Endothelial cell of umbilical vein (primary cell): ENCODE measurements around the gene BANK1. TPM values are rescaled to one million over a fixed set of nuclear protein-coding genes. Genes with fewer than 3 reads are reported as not detected.

Experiments used
- BruUV-seq: library from RNA; stranded (reverse); fragments of 400-500 nt; replicated peaks from 2 replicates; lab custom pipeline; 2021; lab: Mats Ljungman, UMichigan
- CTCF ChIA-PET: fragments of 300-600, 350-600 bp; sonication (Branson Sonifier 250); formaldehyde crosslinking; loops from one replicate; lab custom pipeline; 2021; ENCODE audit warnings: antibody characterized with exemption, inconsistent platforms; lab: Charles Lee
- POLR2A ChIA-PET: fragments of 300-600, 350-600 bp; sonication (Branson Sonifier 250); formaldehyde crosslinking; loops from one replicate; lab custom pipeline; 2021; ENCODE audit warnings: antibody characterized with exemption, inconsistent platforms; lab: Charles Lee
- DNase-seq: peaks from one replicate; pipeline ENCODE4 v3.0.0-alpha.2; 2011; ENCODE audit warnings: low read depth, low spot score
- FAIRE-seq: peaks from 2 replicates; lab custom pipeline; 2011; peaks lifted over from hg19 to GRCh38; lab: Jason Lieb, UNC
- H2AFZ ChIP-seq: 2 replicates; pipeline ENCODE4 v1.6.0; 2012; ENCODE audit warnings: low read depth, low read length, control low read depth, inconsistent platforms
- H3K27ac ChIP-seq: 2 replicates; pipeline ENCODE4 v1.5.1; 2011; ENCODE audit warnings: low read depth, mild to moderate bottlenecking, control low read depth, low read length, moderate library complexity; ENCODE audit not compliant: insufficient read depth
- H3K27me3 ChIP-seq, 2 experiments: 2 replicates each; pipeline versions ENCODE4 v1.6.0 to v1.6.1; 2011; ENCODE audit warnings: low read length in 2 of 2, mixed read lengths in 1 of 2; ENCODE audit not compliant: control insufficient read depth in 2 of 2, insufficient read depth in 2 of 2
- H3K36me3 ChIP-seq, 2 experiments: 2 replicates in 1 of 2; 3 replicates in 1 of 2; pipeline ENCODE4 v1.5.1; 2011; ENCODE audit warnings: low read length in 2 of 2, mild to moderate bottlenecking in 1 of 2, moderate library complexity in 1 of 2; ENCODE audit not compliant: control insufficient read depth in 2 of 2, insufficient read depth in 2 of 2; ENCODE audit errors: extremely low read depth in 1 of 2
- H3K4me1 ChIP-seq: 3 replicates; pipeline ENCODE4 v1.5.1; 2011; ENCODE audit warnings: mild to moderate bottlenecking, low read length; ENCODE audit not compliant: control insufficient read depth, insufficient read depth; ENCODE audit errors: extremely low read depth
- H3K4me2 ChIP-seq: 2 replicates; pipeline ENCODE4 v1.6.1; 2011; ENCODE audit warnings: low read length, control low read depth, mixed read lengths; ENCODE audit not compliant: insufficient read depth
- H3K4me3 ChIP-seq, 3 experiments: fragments of 200-600 bp in 1 of 3; sonication (generic), shearing (Covaris generic) in 1 of 3; replicated peaks in 1 of 3; 2 replicates each; pipeline ENCODE4 v1.5.1; 2011 to 2016; ENCODE audit warnings: control low read depth in 3 of 3, low read length in 3 of 3, mild to moderate bottlenecking in 2 of 3, inconsistent platforms in 1 of 3, low read depth in 1 of 3, moderate library complexity in 1 of 3; ENCODE audit not compliant: insufficient read depth in 1 of 3
- H3K79me2 ChIP-seq: 2 replicates; pipeline ENCODE4 v1.6.0; 2012; ENCODE audit warnings: low read length, inconsistent platforms; ENCODE audit not compliant: control insufficient read depth, insufficient read depth
- H3K9ac ChIP-seq: replicated peaks from 2 replicates; pipeline ENCODE3; 2011; ENCODE audit warnings: low read length, control low read depth; ENCODE audit not compliant: insufficient read depth; ENCODE audit errors: extremely low read depth
- H3K9me1 ChIP-seq: replicated peaks from 3 replicates; pipeline ENCODE4 v1.6.0; 2011; ENCODE audit warnings: mild to moderate bottlenecking, low read length; ENCODE audit not compliant: control insufficient read depth, insufficient read depth; ENCODE audit errors: extremely low read depth
- H3K9me3 ChIP-seq: replicated peaks from 2 replicates; pipeline ENCODE4 v1.5.1; 2012; ENCODE audit warnings: low read length, inconsistent platforms; ENCODE audit not compliant: control insufficient read depth, insufficient read depth
- H4K20me1 ChIP-seq: replicated peaks from 2 replicates; pipeline ENCODE3; 2011; ENCODE audit warnings: mild to moderate bottlenecking, low read length; ENCODE audit not compliant: control insufficient read depth, insufficient read depth; ENCODE audit errors: extremely low read depth
- CTCF ChIP-seq, 2 donors: IDR thresholded peaks; 1 replicate in 1 of 2; 2 replicates in 1 of 2; pipeline ENCODE4 v1.5.1; 2011; ENCODE audit warnings: low read length in 2 of 2, mild to moderate bottlenecking in 2 of 2, moderate library complexity in 2 of 2, control low read depth in 1 of 2, inconsistent platforms in 1 of 2, low read depth in 1 of 2; ENCODE audit not compliant: insufficient read depth in 1 of 2; ENCODE audit errors: extremely low read depth in 1 of 2
- EZH2 ChIP-seq: IDR thresholded peaks from 2 replicates; pipeline ENCODE4 v1.6.1; 2012; ENCODE audit warnings: borderline replicate concordance, low read depth, mild to moderate bottlenecking, moderate library complexity, low read length, inconsistent platforms; ENCODE audit not compliant: severe bottlenecking
- FOS ChIP-seq: IDR thresholded peaks from 2 replicates; pipeline ENCODE4 v1.6.1; 2011; ENCODE audit warnings: mild to moderate bottlenecking, low read length, moderate library complexity, borderline replicate concordance; ENCODE audit not compliant: insufficient read depth
- GATA2 ChIP-seq: IDR thresholded peaks from 2 replicates; pipeline ENCODE4 v1.7.0; 2011; ENCODE audit warnings: low read depth, mild to moderate bottlenecking, moderate library complexity, mixed read lengths, low read length; ENCODE audit not compliant: insufficient read length, insufficient read depth
- JUN ChIP-seq: IDR thresholded peaks from 2 replicates; pipeline ENCODE4 v1.6.1; 2011; ENCODE audit warnings: borderline replicate concordance, low read depth; ENCODE audit not compliant: insufficient read length, insufficient read depth
- MAX ChIP-seq: IDR thresholded peaks from 2 replicates; pipeline ENCODE4 v1.6.1; 2011; ENCODE audit not compliant: insufficient read depth, insufficient read length
- MYC ChIP-seq: IDR thresholded peaks from one replicate; pipeline ENCODE4 v1.6.1; 2011; ENCODE audit warnings: mild to moderate bottlenecking, low read depth, low read length
- POLR2A ChIP-seq: IDR thresholded peaks from 2 replicates; pipeline ENCODE4 v1.6.1; 2012; ENCODE audit warnings: low read depth, mild to moderate bottlenecking, control low read depth, low read length
- POLR2AphosphoS5 ChIP-seq: IDR thresholded peaks from 2 replicates; pipeline ENCODE4 v1.6.1; 2012; ENCODE audit warnings: low read depth, mild to moderate bottlenecking, control low read depth, low read length, moderate library complexity; ENCODE audit not compliant: insufficient read depth
- dilution Hi-C: fragments of 300-500 bp; cut with MboI; formaldehyde crosslinking; loops from one replicate; pipeline ENCODE4 v1.15.0; 2019; ENCODE audit warnings: low sequenced_read_pairs; ENCODE audit not compliant: extremely low pct_ligation_motif_present
- intact Hi-C: fragments of 100-400 bp; cut with micrococcal nuclease; formaldehyde crosslinking; loops from one replicate; pipeline ENCODE4 v1.10.0; 2022
- polyA plus RNA-seq, 4 experiments: library from polyadenylated mRNA; depleted of rRNA in 3 of 4; stranded (reverse) in 3 of 4; unstranded in 1 of 4; fragments of >200 nt; gene quantifications; 2 replicates each; pipeline versions ENCODE4 v1.2.1 to v1.2.3, GENCODE V29; 2011 to 2012; ENCODE audit warnings: missing spikeins in 1 of 4
- total RNA-seq: library from RNA; stranded (reverse); gene quantifications from 2 replicates; pipeline ENCODE4 v1.2.3, GENCODE V29; 2021

Gene BANK1
- total and polyA plus RNA-seq, 2 donors (not counting 3 experiments of a cell fraction or from before 2014, with no cell fraction given) = 0.29 to 0.32 TPM

GRCh38 chr4:101793397-101793796 is 2.9 kb downstream of the BANK1 start:
- Histone ChIP-seq H3K4me3 (no peak overlapping the region), H4K20me1 (no peaks in the 10 kb centered on the region), H2AFZ (no peak overlapping the region), H3K27ac (no peak overlapping the region), H3K36me3 (no peaks in the 10 kb centered on the region), H3K4me2 (no peak overlapping the region), H3K79me2 (no peaks in the 10 kb centered on the region), H3K9ac (no peak overlapping the region), H3K9me3 (no peaks in the 10 kb centered on the region), H3K9me1 (no peaks in the 10 kb centered on the region), H3K4me1 (peaks cover 4% of the 10 kb centered on the region), H3K27me3 (no peaks in the 10 kb centered on the region)
- DNase-seq = no peak
- dilution Hi-C loops = no loop called here
- FAIRE-seq = no peak
- POLR2A ChIA-PET = no interaction called here
- CTCF ChIA-PET = no interaction called here
- TF ChIP-seq GATA2 = no peak
- no peak for TF ChIP-seq MYC
- no peak for TF ChIP-seq JUN
- TF ChIP-seq MAX = no peak
- TF ChIP-seq FOS = no peak
- TF ChIP-seq POLR2AphosphoS5 = no peak
- TF ChIP-seq EZH2 = no peak
- no peak for TF ChIP-seq CTCF (IDR thresholded peaks at IDR 0.05; ENCODE audit: extremely low read depth in 1 of 2, insufficient read depth in 1 of 2, low read depth in 1 of 2, low read length in 2 of 2)
- no peak for TF ChIP-seq POLR2A
- intact Hi-C loops = loop anchor here (5.0 kb wide), 2 partner anchors 344 to 626 kb away; no protein-coding TSS in a partner anchor
- BruUV-seq = no TSS peak
